MM.1S (cell line): ENCODE data around the gene XRCC3.

ENCODE experiments used
- DNase-seq: peaks from one replicate; pipeline ENCODE4 v3.0.0-alpha.2; 2015
- H2AFZ ChIP-seq: fragments of 300-600 bp; sonication (generic); 2 replicates; pipeline ENCODE4 v1.6.0; 2016; ENCODE audit warnings: antibody characterized with exemption, low read length
- H3F3A ChIP-seq: fragments of 300-600 bp; sonication (generic); 2 replicates; pipeline ENCODE4 v1.6.1; 2016; ENCODE audit warnings: mild to moderate bottlenecking, antibody characterized with exemption, low read length, moderate library complexity, mixed read lengths; ENCODE audit not compliant: insufficient read depth
- H3K27ac ChIP-seq: fragments of 300-600 bp; sonication (generic); 2 replicates; pipeline ENCODE4 v1.5.1; 2016; ENCODE audit warnings: mild to moderate bottlenecking, low read length
- H3K27me3 ChIP-seq: fragments of 300-600 bp; sonication (generic); replicated peaks from 2 replicates; pipeline ENCODE4 v1.6.0; 2016; ENCODE audit warnings: low read length; ENCODE audit not compliant: insufficient read depth
- H3K36me3 ChIP-seq: fragments of 300-600 bp; sonication (generic); replicated peaks from 2 replicates; pipeline ENCODE4 v1.6.1; 2016; ENCODE audit warnings: mild to moderate bottlenecking, low read length, mixed read lengths; ENCODE audit not compliant: insufficient read depth
- H3K4me1 ChIP-seq: fragments of 300-600 bp; sonication (generic); 2 replicates; pipeline ENCODE4 v1.6.1; 2016; ENCODE audit warnings: low read length, mixed read lengths
- H3K4me2 ChIP-seq: fragments of 300-600 bp; sonication (generic); 2 replicates; pipeline ENCODE4 v1.6.0; 2016; ENCODE audit warnings: low read depth, low read length
- H3K4me3 ChIP-seq: fragments of 300-600 bp; sonication (generic); 2 replicates; pipeline ENCODE4 v1.5.1; 2016; ENCODE audit warnings: low read length, mixed read lengths
- H3K79me2 ChIP-seq: fragments of 300-600 bp; sonication (generic); 2 replicates; pipeline ENCODE4 v1.6.1; 2016; ENCODE audit warnings: mixed run types, low read length, mixed read lengths
- H3K9ac ChIP-seq: fragments of 300-600 bp; sonication (generic); 2 replicates; pipeline ENCODE4 v1.6.1; 2016; ENCODE audit warnings: low read length, mixed read lengths
- H3K9me2 ChIP-seq: fragments of 300-600 bp; sonication (generic); replicated peaks from 2 replicates; pipeline ENCODE4 v1.6.1; 2016; ENCODE audit warnings: mild to moderate bottlenecking, low read length, mixed read lengths; ENCODE audit not compliant: insufficient read depth
- H3K9me3 ChIP-seq: fragments of 300-600 bp; sonication (generic); replicated peaks from 2 replicates; pipeline ENCODE4 v1.6.1; 2016; ENCODE audit warnings: mild to moderate bottlenecking, low read length, mixed read lengths; ENCODE audit not compliant: insufficient read depth
- H4K20me1 ChIP-seq: fragments of 300-600 bp; sonication (generic); 2 replicates; pipeline ENCODE4 v1.6.1; 2016; ENCODE audit warnings: mild to moderate bottlenecking, low read length, moderate library complexity, mixed read lengths; ENCODE audit not compliant: insufficient read depth
- CTCF ChIP-seq: fragments of 300-600 bp; sonication (generic); IDR thresholded peaks from 2 replicates; pipeline ENCODE4 v1.5.1; 2016; ENCODE audit warnings: antibody characterized with exemption, low read length, mixed read lengths
- EZH2 ChIP-seq: fragments of 300-600 bp; sonication (generic); optimal IDR thresholded peaks from 2 replicates; pipeline ENCODE3; 2017; ENCODE audit warnings: low read depth, mild to moderate bottlenecking, antibody characterized with exemption, low read length, mixed read lengths
- EZH2phosphoT487 ChIP-seq: fragments of 300-600 bp; sonication (generic); IDR thresholded peaks from 2 replicates; pipeline ENCODE4 v1.6.1; 2018; ENCODE audit warnings: antibody characterized with exemption, low read length

Gene XRCC3

GRCh38 chr14:103729496-103730448, 14.5 kb upstream of the XRCC3 start:
- no peaks in the 10 kb centered on the region for H4K20me1 ChIP-seq
- no peaks in the 10 kb centered on the region for H3K4me1 ChIP-seq
- H3K36me3 ChIP-seq: no peaks in the 10 kb centered on the region
- no peak for DNase-seq
- H3K27ac ChIP-seq: no peak overlapping the region
- no peaks in the 10 kb centered on the region for H3K9me2 ChIP-seq
- no peaks in the 10 kb centered on the region for H3K79me2 ChIP-seq
- H3F3A ChIP-seq: no peaks in the 10 kb centered on the region
- no peak overlapping the region for H3K4me3 ChIP-seq
- no peak overlapping the region for H3K9ac ChIP-seq
- no peaks in the 10 kb centered on the region for H3K27me3 ChIP-seq
- no peak overlapping the region for H2AFZ ChIP-seq
- no peaks in the 10 kb centered on the region for H3K9me3 ChIP-seq
- no peak overlapping the region for H3K4me2 ChIP-seq
- no peak for TF ChIP-seq EZH2phosphoT487
- no peak for TF ChIP-seq EZH2
- TF ChIP-seq CTCF: no peak

- Histone ChIP-seq H3K27me3 (no peaks in the 10 kb centered on the region), H3K36me3 (no peaks in the 10 kb centered on the region), H3K4me1 (no peaks in the 10 kb centered on the region), H3K4me3 (no peak overlapping the region), H4K20me1 (no peaks in the 10 kb centered on the region), H3K9me3 (no peaks in the 10 kb centered on the region), H3K4me2 (no peak overlapping the region), H2AFZ (no peak overlapping the region), H3K27ac (no peak overlapping the region), H3K79me2 (no peaks in the 10 kb centered on the region), H3K9me2 (no peaks in the 10 kb centered on the region), H3K9ac (no peak overlapping the region), H3F3A (no peaks in the 10 kb centered on the region)
- TF ChIP-seq CTCF: no peak
- no peak for TF ChIP-seq EZH2
- TF ChIP-seq EZH2phosphoT487: no peak
- no peak for DNase-seq
Observed at GRCh38 chr14:103728721-103729120, 13.5 kb upstream of the XRCC3 start.

GRCh38 chr14:103728141-103728540, 12.9 kb upstream of the XRCC3 start:
- Histone ChIP-seq H3F3A (no peaks in the 10 kb centered on the region), H3K27me3 (no peaks in the 10 kb centered on the region), H3K9ac (no peak overlapping the region), H3K4me3 (no peak overlapping the region), H3K79me2 (no peaks in the 10 kb centered on the region), H3K9me3 (no peaks in the 10 kb centered on the region), H3K9me2 (no peaks in the 10 kb centered on the region), H3K4me2 (no peak overlapping the region), H2AFZ (no peak overlapping the region), H3K27ac (no peak overlapping the region), H3K4me1 (no peaks in the 10 kb centered on the region), H4K20me1 (no peaks in the 10 kb centered on the region), H3K36me3 (no peaks in the 10 kb centered on the region)
- no peak for DNase-seq
- TF ChIP-seq EZH2: no peak
- TF ChIP-seq CTCF: no peak
- TF ChIP-seq EZH2phosphoT487: no peak
